RWPE2 (cell line): ENCODE data around the gene SH3PXD2B.
A peak's percentile ranks its signal among the peaks of the same experiment; 100 is the strongest.

ENCODE experiments used
- ATAC-seq: fragments of 200-7000 bp; cut with Tn5 transposase; 3 replicates; pipeline ENCODE4 v1.9.1; 2021; ENCODE audit warnings: low read depth
- DNase-seq: peaks from one replicate; pipeline ENCODE4 v3.0.0-alpha.2; 2020; ENCODE audit warnings: low spot score
- H3K27ac ChIP-seq: fragments of 450-650 bp; 2 replicates; pipeline ENCODE4 v1.5.1; 2017; ENCODE audit warnings: mild to moderate bottlenecking; ENCODE audit not compliant: poor library complexity, severe bottlenecking
- H3K27me3 ChIP-seq: fragments of 250-450 bp; sonication (Bioruptor Pico); 2 replicates; pipeline ENCODE4 v1.5.1; 2021; ENCODE audit warnings: mild to moderate bottlenecking, moderate library complexity; ENCODE audit not compliant: insufficient read depth, poor library complexity, severe bottlenecking
- H3K36me3 ChIP-seq: fragments of 250-450 bp; sonication (Bioruptor Pico); 2 replicates; pipeline ENCODE4 v1.5.1; 2020; ENCODE audit warnings: low read depth, mild to moderate bottlenecking, moderate library complexity
- H3K4me1 ChIP-seq: fragments of 250-450 bp; sonication (Bioruptor Pico); 2 replicates; pipeline ENCODE4 v1.5.1; 2021; ENCODE audit warnings: mild to moderate bottlenecking, moderate library complexity; ENCODE audit not compliant: insufficient read depth, poor library complexity, severe bottlenecking
- H3K4me3 ChIP-seq: fragments of 250-450 bp; sonication (Bioruptor Pico); 2 replicates; pipeline ENCODE4 v1.5.1; 2021; ENCODE audit warnings: mild to moderate bottlenecking, moderate library complexity; ENCODE audit not compliant: severe bottlenecking
- H3K9me3 ChIP-seq: fragments of 250-450 bp; sonication (Bioruptor Pico); 2 replicates; pipeline ENCODE4 v1.5.1; 2021; ENCODE audit warnings: mild to moderate bottlenecking, moderate library complexity; ENCODE audit not compliant: severe bottlenecking
- CTCF ChIP-seq: fragments of 450-650 bp; IDR thresholded peaks from one replicate; pipeline ENCODE4 v1.5.1; 2017; ENCODE audit warnings: mild to moderate bottlenecking, moderate library complexity; ENCODE audit not compliant: poor library complexity, severe bottlenecking

Gene SH3PXD2B

GRCh38 chr5:172498431-172499129 is 44.3 kb upstream of the SH3PXD2B start:
- H3K27ac ChIP-seq, result no peak overlapping the region
- no peak overlapping the region for H3K4me3 ChIP-seq
- H3K36me3 ChIP-seq, result no peaks in the 10 kb centered on the region
- ATAC-seq (no peak), DNase-seq (no peak)
- no peak for TF ChIP-seq CTCF
- H3K4me1 ChIP-seq, result no peaks in the 10 kb centered on the region
- H3K9me3 ChIP-seq, result no peaks in the 10 kb centered on the region
- no peaks in the 10 kb centered on the region for H3K27me3 ChIP-seq

GRCh38 chr5:172497591-172498255 is 43.4 kb upstream of the SH3PXD2B start:
- Histone ChIP-seq H3K9me3 (no peaks in the 10 kb centered on the region), H3K4me1 (no peaks in the 10 kb centered on the region), H3K36me3 (no peaks in the 10 kb centered on the region), H3K27me3 (no peaks in the 10 kb centered on the region), H3K4me3 (no peak overlapping the region), H3K27ac (no peak overlapping the region)
- TF ChIP-seq CTCF, result no peak
- DNase-seq, result no peak
- ATAC-seq, result no peak

GRCh38 chr5:172496671-172497371 is 42.5 kb upstream of the SH3PXD2B start:
- H3K9me3 ChIP-seq, result no peaks in the 10 kb centered on the region
- H3K27me3 ChIP-seq, result no peaks in the 10 kb centered on the region
- no peak overlapping the region for H3K27ac ChIP-seq
- no peak for TF ChIP-seq CTCF
- H3K4me1 ChIP-seq, result no peaks in the 10 kb centered on the region
- ATAC-seq, result no peak; the same call in 2 of the 3 replicates
- no peaks in the 10 kb centered on the region for H3K36me3 ChIP-seq
- no peak for DNase-seq
- H3K4me3 ChIP-seq, result no peak overlapping the region

- Histone ChIP-seq H3K4me3 (no peak overlapping the region), H3K27ac (no peak overlapping the region), H3K27me3 (no peaks in the 10 kb centered on the region), H3K36me3 (no peaks in the 10 kb centered on the region), H3K9me3 (no peaks in the 10 kb centered on the region), H3K4me1 (no peaks in the 10 kb centered on the region)
- no peak for ATAC-seq
- TF ChIP-seq CTCF, result no peak
- DNase-seq, result peak; percentile 34
Observed at GRCh38 chr5:172494630-172495505, 40.5 kb upstream of the SH3PXD2B start.
